Aorta (tissue), 5 donors: ENCODE measurements around the gene PEAK1. TPM values are rescaled to one million over a fixed set of nuclear protein-coding genes. Genes with fewer than 3 reads are reported as not detected.

Experiments used
- ATAC-seq: fragments of 200-7000 bp; cut with Tn5 transposase; one replicate; pipeline ENCODE4 v1.9.1; 2022; ENCODE audit warnings: moderate library complexity; ENCODE audit not compliant: low FRiP score
- DNase-seq, 2 donors: peaks; one replicate each; pipeline ENCODE4 v3.0.0-alpha.2; 2020
- H3K27ac ChIP-seq, 2 donors: one replicate each; pipeline ENCODE4 v1.5.1; 2013; ENCODE audit warnings: low read length in 2 of 2, mild to moderate bottlenecking in 2 of 2, moderate library complexity in 2 of 2, control low read depth in 1 of 2, inconsistent platforms in 1 of 2, low read depth in 1 of 2
- H3K27me3 ChIP-seq, 2 donors: one replicate each; pipeline ENCODE4 v1.6.1; 2013; ENCODE audit warnings: control low read depth in 1 of 2, low read length in 1 of 2, mild to moderate bottlenecking in 1 of 2, moderate library complexity in 1 of 2; ENCODE audit not compliant: insufficient read depth in 2 of 2, control insufficient read depth in 1 of 2
- H3K36me3 ChIP-seq, 2 donors: one replicate each; pipeline ENCODE4 v1.6.1; 2013; ENCODE audit warnings: control low read depth in 1 of 2, low read length in 1 of 2, mild to moderate bottlenecking in 1 of 2; ENCODE audit not compliant: insufficient read depth in 2 of 2, control insufficient read depth in 1 of 2
- H3K4me1 ChIP-seq, 2 donors: one replicate each; pipeline ENCODE4 v1.6.1; 2013; ENCODE audit warnings: low read length in 2 of 2, control low read depth in 1 of 2, mild to moderate bottlenecking in 1 of 2, moderate library complexity in 1 of 2; ENCODE audit not compliant: insufficient read depth in 2 of 2, control insufficient read depth in 1 of 2
- H3K4me3 ChIP-seq, 2 donors: one replicate each; pipeline ENCODE4 v1.5.1; 2013; ENCODE audit warnings: low read length in 2 of 2, control low read depth in 1 of 2, mild to moderate bottlenecking in 1 of 2
- H3K9me3 ChIP-seq: one replicate; pipeline ENCODE4 v1.6.1; 2013; ENCODE audit warnings: mild to moderate bottlenecking, low read length; ENCODE audit not compliant: control insufficient read depth
- WGBS, 2 donors: extraction: QIAGEN DNeasy Blood & Tissue Kit; methylation state at CpG; one replicate each; pipeline ENCODE4 v1.1.7; 2013; 5-methylcytosine and 5-hydroxymethylcytosine counted together
- intact Hi-C, 2 donors: fragments of 100-400 bp; cut with DNase I; formaldehyde crosslinking; loops; one replicate each; pipeline versions ENCODE4 v1.14.2 to v1.15.0; 2022
- polyA plus RNA-seq, 2 donors: library from polyadenylated mRNA; stranded (reverse); fragments of 200-250 nt; gene quantifications; one replicate each; pipeline ENCODE4 v1.2.3, GENCODE V29; 2013
- total RNA-seq, 2 donors: library from RNA; stranded (reverse); fragmentation: NEBNext Ultra II Directional; extraction: Animal tissue kit (Norgen Biotek cat#: 25700); gene quantifications; one replicate each; pipeline ENCODE4 v1.2.1, GENCODE V29; 2021
- donor health status: healthy with polysubstance abuse.
- donor health status: Bipolar disorder and iron deficiency.
- donor health status: DM: no; HTN: no; CAD: no.
- donor health status: DM: no; HTN: no; CAD: no.
- donor health status: DM: yes; HTN: yes; CAD: no.

The PEAK1 gene
- total and polyA plus RNA-seq, 4 donors, result 8.0 to 105 (median 53.4) TPM

GRCh38 chr15:77070495-77071304 is 349.2 kb downstream of the PEAK1 start, which contains the start of gene TSPAN3:
Gene TSPAN3 (minus strand): TSS chr15:77071109. CDS start chr15:77070954, 155 bp downstream.
- H3K4me1 ChIP-seq, result peaks cover 5 to 6% of the 10 kb centered on the region in 2 donors
- ATAC-seq (peak; percentile 97), DNase-seq (peak; percentile 96 to 97)
- H3K9me3 ChIP-seq, result no peaks in the 10 kb centered on the region
- intact Hi-C loops, result loop anchor here in 1 of 2 donors (1.0 kb wide), 1 partner anchor 73 kb away; no protein-coding TSS in a partner anchor
- WGBS, 2 donors, result 0 to 1% methylated on average over 52 to 97 of the region's 97 CpGs
- H3K4me3 ChIP-seq, result peak within 1 kb of the TSS; percentile 95 to 99
- H3K27ac ChIP-seq, result peak within 1 kb of the TSS; percentile 77 to 91
- no peaks in the 10 kb centered on the region for H3K27me3 ChIP-seq
- no peaks in the 10 kb centered on the region for H3K36me3 ChIP-seq

GRCh38 chr15:77070180-77070494 is 349.8 kb downstream of the PEAK1 start:
- Histone ChIP-seq H3K9me3 (no peaks in the 10 kb centered on the region), H3K4me3 (peak overlapping the region; percentile 95 to 99), H3K36me3 (no peaks in the 10 kb centered on the region), H3K27me3 (no peaks in the 10 kb centered on the region), H3K4me1 (peaks cover 5 to 6% of the 10 kb centered on the region in 2 donors), H3K27ac (peak overlapping the region in 1 of 2 donors; percentile 91)
- 0 to 1% methylated on average over 18 of the region's 18 CpGs for WGBS, 2 donors
- ATAC-seq, result no peak
- intact Hi-C loops, result no loop called here
- no peak for DNase-seq

GRCh38 chr15:77069521-77070121 is 350.3 kb downstream of the PEAK1 start:
- Histone ChIP-seq H3K4me3 (peak overlapping the region; percentile 95 to 99), H3K27me3 (no peaks in the 10 kb centered on the region), H3K4me1 (peaks cover 5 to 6% of the 10 kb centered on the region in 2 donors), H3K9me3 (no peaks in the 10 kb centered on the region), H3K36me3 (no peaks in the 10 kb centered on the region), H3K27ac (no peak overlapping the region)
- ATAC-seq, result no peak
- no peak for DNase-seq
- intact Hi-C loops, result loop anchor here in 1 of 2 donors (5.0 kb wide), 1 partner anchor 877 kb away; no protein-coding TSS in a partner anchor
- 17 to 19% methylated on average over 13 of the region's 13 CpGs for WGBS, 2 donors

GRCh38 chr15:77068633-77069032 is 351.3 kb downstream of the PEAK1 start:
- no peak overlapping the region for H3K27ac ChIP-seq

DNA sequence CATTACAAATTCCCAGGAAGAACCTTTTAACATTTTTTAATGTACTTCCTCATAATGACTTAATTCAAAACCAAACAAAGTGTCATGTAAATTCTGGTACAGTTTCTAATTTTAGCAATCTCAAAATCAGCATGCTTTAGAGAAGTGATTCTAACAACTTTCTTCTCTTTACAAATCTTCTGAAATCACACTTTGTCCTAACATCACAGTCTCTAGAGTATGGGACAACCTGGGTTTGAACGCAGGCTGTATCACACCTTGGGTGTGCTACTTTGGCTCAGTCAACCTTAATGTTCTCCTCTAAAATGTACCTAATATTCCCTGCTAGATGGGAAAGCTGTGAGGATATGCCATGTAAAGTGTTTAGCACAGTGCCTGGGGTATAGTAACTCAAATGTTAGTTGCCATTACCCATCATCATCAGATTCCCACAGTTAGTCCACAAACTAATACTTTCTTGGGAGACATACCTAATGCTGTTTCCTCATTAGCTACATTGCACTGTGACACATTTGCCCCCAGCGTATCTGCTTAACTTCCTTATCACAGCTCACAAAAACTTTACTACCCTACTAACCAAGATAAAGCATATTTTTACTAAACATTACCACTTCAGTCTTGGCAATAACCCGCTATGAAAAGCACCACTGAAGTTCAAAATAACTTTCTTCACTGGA is 352.1 kb downstream of the PEAK1 start:
- no peaks in the 10 kb centered on the region for H3K9me3 ChIP-seq
- H3K36me3 ChIP-seq, result no peaks in the 10 kb centered on the region
- DNase-seq (no peak), ATAC-seq (no peak)
- H3K27ac ChIP-seq, result no peak overlapping the region
- H3K4me3 ChIP-seq, result no peak overlapping the region
- H3K4me1 ChIP-seq, result peaks cover 5 to 6% of the 10 kb centered on the region in 2 donors
- intact Hi-C loops, result loop anchor here in 1 of 2 donors (5.0 kb wide), 1 partner anchor 876 kb away; no protein-coding TSS in a partner anchor
- 13 to 16% methylated on average over 3 of the region's 3 CpGs for WGBS, 2 donors
- H3K27me3 ChIP-seq, result no peaks in the 10 kb centered on the region

More at GRCh38 chr15:77068633-77069032, 351.3 kb downstream of the PEAK1 start:
- ATAC-seq (no peak), DNase-seq (no peak)
- H3K4me3 ChIP-seq, result no peak overlapping the region
- intact Hi-C loops, result loop anchor here in 1 of 2 donors (5.0 kb wide), 1 partner anchor 876 kb away; no protein-coding TSS in a partner anchor
- peaks cover 5 to 6% of the 10 kb centered on the region in 2 donors for H3K4me1 ChIP-seq
- H3K36me3 ChIP-seq, result no peaks in the 10 kb centered on the region
- no peaks in the 10 kb centered on the region for H3K27me3 ChIP-seq
- WGBS, 2 donors, result 78 to 83% methylated on average over 7 of the region's 7 CpGs
- H3K9me3 ChIP-seq, result no peaks in the 10 kb centered on the region

- ATAC-seq, result no peak
- Histone ChIP-seq H3K27me3 (no peaks in the 10 kb centered on the region), H3K4me3 (no peak overlapping the region), H3K36me3 (no peaks in the 10 kb centered on the region), H3K4me1 (peaks cover 5 to 6% of the 10 kb centered on the region in 2 donors), H3K27ac (no peak overlapping the region), H3K9me3 (no peaks in the 10 kb centered on the region)
- intact Hi-C loops, result loop anchor here in 1 of 2 donors (5.0 kb wide), 1 partner anchor 875 kb away; no protein-coding TSS in a partner anchor
- no peak for DNase-seq
- WGBS, 2 donors, result 58 to 71% methylated on average over 3 of the region's 3 CpGs
These were observed 352.8 kb downstream of the PEAK1 start for GRCh38 chr15:77066971-77067690.

GRCh38 chr15:77064539-77065308 is 355.2 kb downstream of the PEAK1 start:
- no peak overlapping the region for H3K4me3 ChIP-seq
- no peaks in the 10 kb centered on the region for H3K9me3 ChIP-seq
- ATAC-seq (no peak), DNase-seq (no peak)
- peaks cover 5 to 9% of the 10 kb centered on the region in 2 donors for H3K4me1 ChIP-seq
- intact Hi-C loops, result loop anchor here in 1 of 2 donors (5.0 kb wide), 1 partner anchor 872 kb away; no protein-coding TSS in a partner anchor
- WGBS, 2 donors, result 79% methylated on average over 6 of the region's 6 CpGs
- no peak overlapping the region for H3K27ac ChIP-seq
- no peaks in the 10 kb centered on the region for H3K36me3 ChIP-seq
- no peaks in the 10 kb centered on the region for H3K27me3 ChIP-seq
